NCI-H524 (cell line): Measurements from ENCODE around the gene PAQR7.

Source experiments
- DNase-seq, 2 experiments: peaks; one replicate each; lab custom pipeline; 2025; lab: John Stamatoyannopoulos, UW

The PAQR7 gene

DNA sequence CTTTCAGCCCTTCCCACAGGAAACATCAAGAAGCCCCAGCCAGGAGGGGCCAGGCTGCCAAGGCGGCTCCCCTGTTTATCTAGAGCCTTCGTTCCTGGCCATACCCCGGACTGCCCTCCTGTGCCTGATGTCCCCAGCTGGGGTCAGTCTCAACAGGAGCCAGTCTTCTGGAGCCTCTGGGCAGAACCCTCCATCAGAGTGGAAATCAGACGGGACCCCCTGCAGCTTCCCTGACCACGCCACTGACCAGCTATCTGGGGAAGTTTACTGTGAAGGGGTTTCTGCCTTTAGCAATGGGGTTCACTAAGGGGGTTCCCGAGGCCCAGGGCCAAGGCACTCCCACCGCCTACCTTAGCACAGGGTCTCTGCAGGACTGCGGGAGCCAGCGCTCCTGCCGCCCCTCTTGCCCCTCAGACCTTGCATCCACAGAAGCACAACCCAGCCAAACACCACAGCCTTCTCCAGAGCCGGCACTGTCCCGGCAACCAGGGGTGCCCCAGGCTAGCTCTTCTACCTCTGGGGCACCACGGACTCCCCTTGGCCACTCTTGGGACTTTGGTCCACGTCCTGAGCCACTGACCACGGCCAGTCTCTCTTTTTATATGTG is 59.3 kb downstream of the PAQR7 start:
- no peak for DNase-seq

DNA sequence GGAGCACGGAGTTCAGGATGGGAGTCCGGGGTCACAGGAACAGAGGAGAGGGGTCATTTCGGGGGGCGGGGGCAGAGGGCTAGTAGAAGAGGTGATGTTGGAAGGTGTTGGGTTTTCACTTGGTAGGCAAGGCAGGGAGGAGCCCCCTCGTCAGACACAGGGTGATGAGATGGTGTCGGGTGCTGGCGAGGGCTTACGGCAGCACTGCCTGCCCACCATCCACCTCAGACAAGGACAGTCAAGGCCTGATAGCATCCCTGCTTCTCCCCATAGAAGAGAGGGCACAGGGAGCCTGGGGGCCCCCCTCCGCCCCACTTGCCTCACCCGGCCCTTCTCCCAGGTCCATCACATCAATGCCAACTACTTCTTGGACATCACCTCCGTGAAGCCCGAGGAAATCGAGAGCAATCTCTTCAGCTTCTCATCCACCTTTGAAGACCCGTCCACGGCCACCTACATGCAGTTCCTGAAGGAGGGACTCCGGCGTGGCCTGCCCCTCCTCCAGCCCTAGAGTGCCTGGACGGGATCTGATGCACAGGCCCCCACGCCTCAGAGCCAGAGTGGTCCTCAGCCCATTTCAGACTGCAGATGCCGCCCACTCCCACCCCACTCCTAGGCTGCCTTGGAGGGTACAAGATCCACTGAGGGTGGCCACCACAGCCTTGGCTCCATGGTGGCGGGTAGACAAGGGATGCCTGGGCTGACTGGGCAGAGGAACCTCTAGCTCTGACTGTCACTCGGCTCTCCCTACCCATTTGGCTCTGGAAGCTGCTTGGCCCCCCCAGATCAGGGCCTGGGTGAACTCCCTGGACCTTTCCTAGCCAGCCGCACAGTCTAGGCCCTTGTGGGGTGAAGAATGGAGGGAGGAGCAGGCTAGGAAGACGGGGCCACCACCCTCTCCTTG is 60.0 kb downstream of the PAQR7 start:
- DNase-seq: no peak

- no peak for DNase-seq
These were observed 60.9 kb downstream of the PAQR7 start for GRCh38 chr1:25814549-25815087.

DNA sequence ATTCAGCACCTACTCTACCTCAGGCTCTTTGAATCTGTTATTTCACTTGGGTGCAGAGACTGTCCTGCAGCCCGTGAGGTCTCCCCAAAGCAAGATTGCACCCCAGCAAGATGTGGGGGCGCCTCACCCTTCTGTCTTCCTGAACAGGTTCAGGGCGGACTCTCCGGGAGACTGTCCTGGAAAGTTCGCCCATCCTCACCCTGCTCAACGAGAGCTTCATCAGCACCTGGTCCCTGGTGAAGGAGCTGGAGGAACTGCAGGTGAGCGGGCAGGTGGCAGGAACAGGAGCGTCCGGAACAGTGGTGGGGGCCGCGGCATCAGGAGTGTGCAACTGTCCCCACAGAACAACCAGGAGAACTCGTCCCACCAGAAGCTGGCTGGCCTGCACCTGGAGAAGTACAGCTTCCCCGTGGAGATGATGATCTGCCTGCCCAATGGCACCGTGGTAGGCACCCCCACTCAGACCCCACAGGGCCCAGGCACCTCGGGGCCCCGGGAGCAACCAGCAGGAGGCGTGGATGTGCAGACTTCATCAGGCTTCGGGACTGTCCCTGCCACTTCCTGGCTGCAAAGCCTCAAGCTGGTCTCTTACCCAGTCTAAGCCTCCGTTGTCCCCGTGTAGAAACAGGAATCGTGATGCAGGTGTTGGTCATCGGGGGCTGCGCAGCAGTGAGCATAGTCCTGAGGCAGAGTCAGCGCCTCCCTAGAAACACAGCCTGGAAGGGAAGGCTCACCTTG is 61.6 kb downstream of the PAQR7 start:
- DNase-seq: no peak

GRCh38 chr1:25813071-25813733 is 62.3 kb downstream of the PAQR7 start:
- DNase-seq: no peak
